ENCODE data around the gene CSF2. TPM values are rescaled to one million over a fixed set of nuclear protein-coding genes. Genes with fewer than 3 reads are reported as not detected.

The CSF2 gene
- total RNA-seq, 4 donors from 2014 or later: not detected

- intact Hi-C loops (cut with DNase I): no loop called here
- no peak overlapping the region for H3K4me3 ChIP-seq
- peaks cover 0 to 8% (median 0%) of the 10 kb centered on the region in 4 donors for H3K27me3 ChIP-seq
- no peak for DNase-seq
- no peaks in the 10 kb centered on the region for H3K9me3 ChIP-seq
- H3K27ac ChIP-seq: no peak overlapping the region
- H3K4me1 ChIP-seq: peaks cover 6 to 22% (median 16%) of the 10 kb centered on the region in 3 donors
- 0 to 48% methylated on average over 1 to 10 of the region's 12 CpGs for WGBS, 2 donors
- TF ChIP-seq POLR2A (IDR thresholded peaks at IDR 0.05): no peak
- TF ChIP-seq CTCF (IDR thresholded peaks at IDR 0.05): no peak
- no peaks in the 10 kb centered on the region for H3K36me3 ChIP-seq
Measured at GRCh38 chr5:132094393-132095076, 20.9 kb downstream of the CSF2 start.

- TF ChIP-seq CTCF (IDR thresholded peaks at IDR 0.05): no peak
- no peak for TF ChIP-seq POLR2A (IDR thresholded peaks at IDR 0.05)
- no peaks in the 10 kb centered on the region for H3K9me3 ChIP-seq
- no peak overlapping the region for H3K4me3 ChIP-seq
- intact Hi-C loops (cut with DNase I): no loop called here
- H3K27ac ChIP-seq: no peak overlapping the region
- H3K36me3 ChIP-seq: no peaks in the 10 kb centered on the region
- DNase-seq: no peak
- H3K4me1 ChIP-seq: peaks cover 6 to 20% (median 16%) of the 10 kb centered on the region in 3 donors
- 20 to 50% methylated on average over 1 to 2 of the region's 2 CpGs for WGBS, 2 donors
- H3K27me3 ChIP-seq: peaks cover 0 to 8% (median 0%) of the 10 kb centered on the region in 4 donors
Measured at GRCh38 chr5:132095077-132095410, 21.5 kb downstream of the CSF2 start.

- DNase-seq: no peak
- Histone ChIP-seq H3K27ac (no peak overlapping the region), H3K4me1 (peaks cover 6 to 18% (median 16%) of the 10 kb centered on the region in 3 donors), H3K4me3 (no peak overlapping the region), H3K36me3 (no peaks in the 10 kb centered on the region), H3K27me3 (peaks cover 0 to 8% (median 0%) of the 10 kb centered on the region in 4 donors), H3K9me3 (no peaks in the 10 kb centered on the region)
- TF ChIP-seq POLR2A (IDR thresholded peaks at IDR 0.05) (no peak), CTCF (IDR thresholded peaks at IDR 0.05) (no peak)
- 70 to 73% methylated on average over 2 to 6 of the region's 6 CpGs for WGBS, 2 donors
- intact Hi-C loops (cut with DNase I): no loop called here
Measured at GRCh38 chr5:132095424-132095972, 21.9 kb downstream of the CSF2 start.

GRCh38 chr5:132096904-132097303 is 23.3 kb downstream of the CSF2 start:
- Histone ChIP-seq H3K27ac (no peak overlapping the region), H3K27me3 (peaks cover 0 to 8% (median 0%) of the 10 kb centered on the region in 4 donors), H3K4me3 (no peak overlapping the region), H3K36me3 (no peaks in the 10 kb centered on the region), H3K9me3 (no peaks in the 10 kb centered on the region), H3K4me1 (peaks cover 6 to 18% (median 16%) of the 10 kb centered on the region in 3 donors)
- intact Hi-C loops (cut with DNase I): no loop called here
- DNase-seq: no peak
- 92 to 93% methylated on average over 2 to 3 of the region's 3 CpGs for WGBS, 2 donors
- TF ChIP-seq CTCF (IDR thresholded peaks at IDR 0.05): no peak
- no peak for TF ChIP-seq POLR2A (IDR thresholded peaks at IDR 0.05)

- H3K9me3 ChIP-seq: no peaks in the 10 kb centered on the region
- 60 to 76% methylated on average over 5 of the region's 5 CpGs for WGBS, 2 donors
- H3K27me3 ChIP-seq: peaks cover 0 to 8% (median 0%) of the 10 kb centered on the region in 4 donors
- H3K4me1 ChIP-seq: peaks cover 10 to 23% (median 18%) of the 10 kb centered on the region in 3 donors
- no peak overlapping the region for H3K27ac ChIP-seq
- TF ChIP-seq CTCF (IDR thresholded peaks at IDR 0.05) (no peak), POLR2A (IDR thresholded peaks at IDR 0.05) (no peak)
- DNase-seq: no peak
- H3K36me3 ChIP-seq: no peaks in the 10 kb centered on the region
- no peak overlapping the region for H3K4me3 ChIP-seq
- intact Hi-C loops (cut with DNase I): no loop called here
Measured at GRCh38 chr5:132098151-132098594, 24.6 kb downstream of the CSF2 start.

All from esophagus squamous epithelium (tissue), 5 donors.